OCI-LY7 (cell line): ENCODE data around the gene DNAJB12. TPM values are rescaled to one million over a fixed set of nuclear protein-coding genes. Genes with fewer than 3 reads are reported as not detected.

ENCODE experiments used
- BruUV-seq: library from RNA; stranded (reverse); fragments of 400-500 nt; replicated peaks from 2 replicates; lab custom pipeline; 2021; lab: Mats Ljungman, UMichigan
- CTCF ChIA-PET: fragments of 300-600 bp; sonication (Branson Sonifier 250); formaldehyde crosslinking; loops from one replicate; lab custom pipeline; 2022; ENCODE audit warnings: antibody characterized with exemption; ENCODE audit not compliant: unreplicated experiment; lab: Charles Lee
- POLR2A ChIA-PET: fragments of 300-600 bp; sonication (Branson Sonifier 250); formaldehyde crosslinking; loops from one replicate; lab custom pipeline; 2022; ENCODE audit warnings: antibody characterized with exemption; lab: Charles Lee
- DNase-seq: peaks from one replicate; pipeline ENCODE4 v3.0.0-alpha.2; 2015; ENCODE audit warnings: low spot score
- H2AFZ ChIP-seq: fragments of 200-600 bp; sonication (generic), shearing (Covaris generic); 2 replicates; pipeline ENCODE4 v1.6.1; 2014; ENCODE audit warnings: mild to moderate bottlenecking, antibody characterized with exemption, low read length, moderate library complexity
- H3K27ac ChIP-seq: fragments of 200-600 bp; sonication (generic); 2 replicates; pipeline ENCODE4 v1.5.1; 2014; ENCODE audit warnings: mixed run types, low read depth, mild to moderate bottlenecking, moderate library complexity, low read length, inconsistent platforms; ENCODE audit not compliant: poor library complexity, severe bottlenecking
- H3K36me3 ChIP-seq: fragments of 200-600 bp; sonication (generic); 2 replicates; pipeline ENCODE4 v1.6.1; 2014; ENCODE audit warnings: mild to moderate bottlenecking, antibody characterized with exemption, low read length, moderate library complexity, mixed read lengths; ENCODE audit not compliant: insufficient read depth
- H3K4me1 ChIP-seq: fragments of 200-600 bp; sonication (generic); 2 replicates; pipeline ENCODE4 v1.5.1; 2014; ENCODE audit warnings: mild to moderate bottlenecking, low read length; ENCODE audit not compliant: insufficient read depth, poor library complexity, severe bottlenecking
- H3K4me2 ChIP-seq: fragments of 200-600 bp; sonication (generic); 2 replicates; pipeline ENCODE4 v1.6.1; 2014; ENCODE audit warnings: mild to moderate bottlenecking, low read length
- H3K4me3 ChIP-seq: fragments of 200-600 bp; sonication (generic); 2 replicates; pipeline ENCODE4 v1.5.1; 2014; ENCODE audit warnings: mild to moderate bottlenecking, low read depth, low read length; ENCODE audit not compliant: poor library complexity, severe bottlenecking
- H3K79me2 ChIP-seq: fragments of 200-600 bp; sonication (generic); 2 replicates; pipeline ENCODE4 v1.6.1; 2016; ENCODE audit warnings: low read depth, mild to moderate bottlenecking, low read length, moderate library complexity, mixed read lengths; ENCODE audit not compliant: insufficient read depth
- H3K9me2 ChIP-seq: fragments of 200-600 bp; sonication (generic); 2 replicates; pipeline ENCODE4 v1.6.1; 2016; ENCODE audit warnings: mild to moderate bottlenecking, low read length, mixed read lengths; ENCODE audit not compliant: insufficient read depth
- H3K9me3 ChIP-seq: fragments of 200-600 bp; sonication (generic); 2 replicates; pipeline ENCODE4 v1.6.1; 2014; ENCODE audit warnings: mild to moderate bottlenecking, mixed run types, low read length, mixed read lengths
- H4K20me1 ChIP-seq: fragments of 200-600 bp; sonication (generic); 2 replicates; pipeline ENCODE4 v1.6.1; 2014; ENCODE audit warnings: mild to moderate bottlenecking, antibody characterized with exemption, low read length, moderate library complexity, mixed read lengths; ENCODE audit not compliant: insufficient read depth
- EZH2phosphoT487 ChIP-seq: fragments of 200-600 bp; sonication (generic); IDR thresholded peaks from 2 replicates; pipeline ENCODE4 v1.6.1; 2018; ENCODE audit warnings: low read depth, borderline replicate concordance, mild to moderate bottlenecking, mixed run types, antibody characterized with exemption, low read length, moderate library complexity, mixed read lengths
- intact Hi-C: fragments of 100-400 bp; cut with micrococcal nuclease; formaldehyde crosslinking; loops from one replicate; pipeline ENCODE4 v1.10.0; 2022; ENCODE audit not compliant: unreplicated experiment
- total RNA-seq, 2 experiments: library from RNA; depleted of rRNA in 1 of 2; stranded (reverse); fragments of >200 nt in 1 of 2; shearing (Covaris generic) in 1 of 2; gene quantifications; 2 replicates each; pipeline ENCODE4 v1.2.3, GENCODE V29; 2014 to 2022
- TF ChIP-seq, protein P1 (sequence below): fragments of 200-600 bp; sonication (generic); conservative IDR thresholded peaks from 2 replicates; pipeline ENCODE4 v1.5.1; 2014; ENCODE audit warnings: mild to moderate bottlenecking, antibody characterized with exemption, low read length, moderate library complexity, mixed read lengths

DNAJB12 gene
- total RNA-seq, 2 experiments from 2014 or later, result 27.4 to 28.3 TPM

DNA sequence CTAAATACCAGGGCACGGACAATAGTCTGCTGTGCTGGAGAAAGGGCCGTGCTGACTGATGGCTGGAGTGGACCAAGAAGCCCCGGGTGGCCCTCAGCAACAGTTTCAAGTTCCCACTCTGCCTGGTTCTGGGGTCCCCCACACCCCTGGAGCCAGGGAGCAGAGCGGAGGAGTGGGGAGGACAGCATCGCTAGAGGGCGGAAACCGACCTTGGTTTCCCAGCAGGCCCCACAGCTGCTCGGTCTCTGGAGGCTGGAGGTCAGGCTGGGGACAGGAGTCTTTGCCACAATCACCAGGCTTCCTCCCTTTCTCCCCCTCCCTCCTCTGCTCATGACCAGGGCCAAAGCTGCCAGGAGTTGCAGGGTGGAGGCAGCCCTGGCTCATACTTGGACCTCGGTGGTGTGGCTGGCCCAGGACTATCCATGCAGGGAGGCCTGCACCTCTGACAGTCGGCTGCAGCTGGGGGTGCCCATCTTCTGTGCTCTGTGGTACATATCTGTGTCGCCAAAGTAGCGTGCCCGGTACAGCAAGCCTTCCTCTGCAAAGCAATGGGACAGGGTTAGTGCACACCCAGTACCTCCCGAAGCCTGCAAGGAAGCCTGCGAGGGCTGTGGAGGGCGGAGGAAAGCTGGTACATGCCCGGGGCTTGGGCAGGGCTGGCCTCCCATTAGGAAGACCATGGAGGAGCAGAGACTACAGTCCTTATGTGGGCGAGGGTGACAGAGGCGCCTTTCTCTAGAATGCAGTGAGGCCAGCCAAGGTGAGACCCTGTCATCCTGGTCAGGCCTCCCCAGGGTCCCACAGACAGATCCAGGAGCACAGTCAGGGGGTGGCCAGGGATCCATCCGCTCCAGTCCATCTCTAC is 19.1 kb downstream of the DNAJB12 start:
- H3K4me3 ChIP-seq, result peak overlapping the region; percentile 29
- H3K27ac ChIP-seq, result peak overlapping the region; percentile 80
- CTCF ChIA-PET, result interaction anchor here (0.6 kb wide), 1 partner anchor 88 kb away, joined by 3 read pairs; no protein-coding TSS in a partner anchor
- DNase-seq, result peak; percentile 45
- peaks cover 57% of the 10 kb centered on the region for H3K36me3 ChIP-seq
- H3K79me2 ChIP-seq, result no peaks in the 10 kb centered on the region
- no peaks in the 10 kb centered on the region for H3K9me2 ChIP-seq
- no TSS peak for BruUV-seq
- H4K20me1 ChIP-seq, result no peaks in the 10 kb centered on the region
- H2AFZ ChIP-seq, result peak overlapping the region; percentile 36; the same call in 1 of the 2 replicates
- H3K4me2 ChIP-seq, result peak overlapping the region; percentile 72
- peaks cover 53% of the 10 kb centered on the region for H3K4me1 ChIP-seq
- H3K9me3 ChIP-seq, result no peaks in the 10 kb centered on the region
- intact Hi-C loops, result loop anchor here (1.0 to 2.0 kb wide), 4 partner anchors 38 to 203 kb away; partner anchors contain the start of genes ANAPC16 and ASCC1
- TF ChIP-seq EZH2phosphoT487, result no peak
- TF ChIP-seq, protein P1, sequence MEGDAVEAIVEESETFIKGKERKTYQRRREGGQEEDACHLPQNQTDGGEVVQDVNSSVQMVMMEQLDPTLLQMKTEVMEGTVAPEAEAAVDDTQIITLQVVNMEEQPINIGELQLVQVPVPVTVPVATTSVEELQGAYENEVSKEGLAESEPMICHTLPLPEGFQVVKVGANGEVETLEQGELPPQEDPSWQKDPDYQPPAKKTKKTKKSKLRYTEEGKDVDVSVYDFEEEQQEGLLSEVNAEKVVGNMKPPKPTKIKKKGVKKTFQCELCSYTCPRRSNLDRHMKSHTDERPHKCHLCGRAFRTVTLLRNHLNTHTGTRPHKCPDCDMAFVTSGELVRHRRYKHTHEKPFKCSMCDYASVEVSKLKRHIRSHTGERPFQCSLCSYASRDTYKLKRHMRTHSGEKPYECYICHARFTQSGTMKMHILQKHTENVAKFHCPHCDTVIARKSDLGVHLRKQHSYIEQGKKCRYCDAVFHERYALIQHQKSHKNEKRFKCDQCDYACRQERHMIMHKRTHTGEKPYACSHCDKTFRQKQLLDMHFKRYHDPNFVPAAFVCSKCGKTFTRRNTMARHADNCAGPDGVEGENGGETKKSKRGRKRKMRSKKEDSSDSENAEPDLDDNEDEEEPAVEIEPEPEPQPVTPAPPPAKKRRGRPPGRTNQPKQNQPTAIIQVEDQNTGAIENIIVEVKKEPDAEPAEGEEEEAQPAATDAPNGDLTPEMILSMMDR, result no peak
- POLR2A ChIA-PET, result interaction anchor here (0.6 to 5.4 kb wide), 4 partner anchors 15 to 251 kb away, joined by 3 to 91 read pairs (median 4); no protein-coding TSS in a partner anchor

DNA sequence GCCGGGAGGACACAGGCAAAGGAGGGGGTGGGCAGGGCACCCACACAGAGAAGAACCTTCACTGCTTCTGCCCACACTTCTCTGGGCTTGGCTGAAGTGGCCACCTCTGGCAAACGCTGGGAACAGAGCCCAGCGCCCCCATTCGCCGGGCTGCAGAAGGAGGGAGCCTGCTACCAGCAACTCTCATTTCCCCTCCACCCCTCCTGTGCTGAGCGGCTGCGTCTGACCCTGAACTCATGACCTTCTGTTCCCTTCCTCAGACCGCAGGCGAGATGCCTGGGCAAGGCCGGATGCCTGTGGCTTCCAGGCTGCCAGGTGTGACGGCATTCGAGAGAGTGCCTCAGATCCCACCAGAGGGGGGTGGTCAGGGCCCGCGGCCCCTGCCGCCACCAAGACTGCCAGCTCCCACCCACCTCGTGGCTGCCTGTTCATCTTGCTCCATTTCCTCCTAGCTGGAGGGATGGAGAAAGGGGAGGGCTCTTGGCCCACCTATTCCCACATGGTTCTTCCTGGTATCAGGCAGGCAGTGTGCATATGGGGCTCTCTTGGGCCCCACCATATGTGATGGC is 19.8 kb downstream of the DNAJB12 start:
- intact Hi-C loops, result loop anchor here (1.0 to 5.0 kb wide), 4 partner anchors 38 to 438 kb away; partner anchors contain the start of genes ANAPC16 and ASCC1
- H3K36me3 ChIP-seq, result peaks cover 50% of the 10 kb centered on the region; the same call in 1 of the 2 replicates
- BruUV-seq, result no TSS peak
- H2AFZ ChIP-seq, result peak overlapping the region; percentile 36; the same call in 1 of the 2 replicates
- no peaks in the 10 kb centered on the region for H3K79me2 ChIP-seq
- DNase-seq, result peak; percentile 89
- H3K4me1 ChIP-seq, result peaks cover 60% of the 10 kb centered on the region
- no peaks in the 10 kb centered on the region for H4K20me1 ChIP-seq
- ChIA-PET POLR2A (interaction anchor here (0.6 to 5.4 kb wide), 5 partner anchors 14 to 117 kb away, joined by 3 to 91 read pairs (median 4); no protein-coding TSS in a partner anchor), CTCF (interaction anchor here (0.6 to 1.2 kb wide), 4 partner anchors 31 to 286 kb away, joined by 3 to 4 read pairs (median 3); no protein-coding TSS in a partner anchor)
- no peaks in the 10 kb centered on the region for H3K9me3 ChIP-seq
- TF ChIP-seq EZH2phosphoT487, result no peak
- TF ChIP-seq, protein P1, result peak; percentile 74
- H3K27ac ChIP-seq, result peak overlapping the region; percentile 80
- peak overlapping the region; percentile 72 for H3K4me2 ChIP-seq
- H3K9me2 ChIP-seq, result no peaks in the 10 kb centered on the region
- H3K4me3 ChIP-seq, result peak overlapping the region; percentile 33
